ENCODE measurements around the gene MLLT10. TPM values are rescaled to one million over a fixed set of nuclear protein-coding genes. Genes with fewer than 3 reads are reported as not detected.

The MLLT10 gene
- total and polyA plus RNA-seq, 2 donors (not counting 3 experiments of a cell fraction or from before 2014, with no cell fraction given) = 35.4 to 54.0 TPM

- Histone ChIP-seq H3K4me2 (ENCODE audit: insufficient read depth, low read length) (no peak overlapping the region), H3K36me3 (ENCODE audit: control insufficient read depth in 2 of 2, extremely low read depth in 1 of 2, insufficient read depth in 2 of 2, low read length in 2 of 2) (peaks cover 0 to 3% of the 10 kb centered on the region in 2 experiments), H3K79me2 (ENCODE audit: control insufficient read depth, insufficient read depth, low read length) (peaks cover 44% of the 10 kb centered on the region), H3K9me3 (replicated peaks; ENCODE audit: control insufficient read depth, insufficient read depth, low read length) (no peaks in the 10 kb centered on the region), H4K20me1 (replicated peaks; ENCODE audit: control insufficient read depth, extremely low read depth, insufficient read depth, low read length) (peaks cover 5% of the 10 kb centered on the region), H3K4me3 (replicated peaks in 1 of 3; ENCODE audit: insufficient read depth in 1 of 3, low read depth in 1 of 3, low read length in 3 of 3) (no peak overlapping the region), H3K27ac (ENCODE audit: insufficient read depth, low read depth, low read length) (no peak overlapping the region), H3K9me1 (replicated peaks; ENCODE audit: control insufficient read depth, extremely low read depth, insufficient read depth, low read length) (no peaks in the 10 kb centered on the region), H3K9ac (replicated peaks; ENCODE audit: extremely low read depth, insufficient read depth, low read length) (no peak overlapping the region), H3K4me1 (ENCODE audit: control insufficient read depth, extremely low read depth, insufficient read depth, low read length) (no peaks in the 10 kb centered on the region), H2AFZ (ENCODE audit: low read depth, low read length) (no peak overlapping the region), H3K27me3 (ENCODE audit: control insufficient read depth in 2 of 2, insufficient read depth in 2 of 2, low read length in 2 of 2) (no peaks in the 10 kb centered on the region)
- dilution Hi-C loops (cut with MboI; ENCODE audit: extremely low pct_ligation_motif_present, low sequenced_read_pairs) (no loop called here), intact Hi-C loops (cut with micrococcal nuclease) (no loop called here)
- ChIA-PET CTCF (no interaction called here), POLR2A (no interaction called here)
- no peak for FAIRE-seq
- no TSS peak for BruUV-seq (replicated peaks)
- DNase-seq (ENCODE audit: low read depth, low spot score) = no peak
- TF ChIP-seq CTCF (IDR thresholded peaks at IDR 0.05; ENCODE audit: extremely low read depth in 1 of 2, insufficient read depth in 1 of 2, low read depth in 1 of 2, low read length in 2 of 2) (no peak), EZH2 (IDR thresholded peaks at IDR 0.05; ENCODE audit: borderline replicate concordance, low read depth, low read length, severe bottlenecking) (no peak), FOS (IDR thresholded peaks at IDR 0.05; ENCODE audit: borderline replicate concordance, insufficient read depth, low read length) (no peak), POLR2A (IDR thresholded peaks at IDR 0.05; ENCODE audit: low read depth, low read length) (no peak), JUN (IDR thresholded peaks at IDR 0.05; ENCODE audit: borderline replicate concordance, insufficient read depth, insufficient read length, low read depth) (no peak), MYC (IDR thresholded peaks at IDR 0.05; ENCODE audit: low read depth, low read length) (no peak), POLR2AphosphoS5 (IDR thresholded peaks at IDR 0.05; ENCODE audit: insufficient read depth, low read depth, low read length) (no peak), GATA2 (IDR thresholded peaks at IDR 0.05; ENCODE audit: insufficient read depth, insufficient read length, low read depth, low read length) (no peak)
- TF ChIP-seq, protein P1, sequence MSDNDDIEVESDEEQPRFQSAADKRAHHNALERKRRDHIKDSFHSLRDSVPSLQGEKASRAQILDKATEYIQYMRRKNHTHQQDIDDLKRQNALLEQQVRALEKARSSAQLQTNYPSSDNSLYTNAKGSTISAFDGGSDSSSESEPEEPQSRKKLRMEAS (IDR thresholded peaks at IDR 0.05; ENCODE audit: insufficient read depth, insufficient read length) = no peak
Observed at GRCh38 chr10:21655236-21655635, 121.2 kb downstream of the MLLT10 start.

All from endothelial cell of umbilical vein (primary cell).